Femur (tissue), 1 donor: ENCODE results near the gene PSMG3.
"Not testable (repeated sequence)": the region's sequence is repeated elsewhere in the genome, so short reads cannot be mapped to it uniquely, and the experiment has no call there.

ENCODE experiments used
- DNase-seq: peaks from one replicate; pipeline ENCODE4 v3.0.0-alpha.2; 2017

The PSMG3 gene

GRCh38 chr7:1596181-1597043, 26.6 kb upstream of the PSMG3 start:
- no peak for DNase-seq

- no peak for DNase-seq
Measured at GRCh38 chr7:1595636-1596035, 25.8 kb upstream of the PSMG3 start.

GRCh38 chr7:1595027-1595426, 25.2 kb upstream of the PSMG3 start:
- no peak for DNase-seq

DNA sequence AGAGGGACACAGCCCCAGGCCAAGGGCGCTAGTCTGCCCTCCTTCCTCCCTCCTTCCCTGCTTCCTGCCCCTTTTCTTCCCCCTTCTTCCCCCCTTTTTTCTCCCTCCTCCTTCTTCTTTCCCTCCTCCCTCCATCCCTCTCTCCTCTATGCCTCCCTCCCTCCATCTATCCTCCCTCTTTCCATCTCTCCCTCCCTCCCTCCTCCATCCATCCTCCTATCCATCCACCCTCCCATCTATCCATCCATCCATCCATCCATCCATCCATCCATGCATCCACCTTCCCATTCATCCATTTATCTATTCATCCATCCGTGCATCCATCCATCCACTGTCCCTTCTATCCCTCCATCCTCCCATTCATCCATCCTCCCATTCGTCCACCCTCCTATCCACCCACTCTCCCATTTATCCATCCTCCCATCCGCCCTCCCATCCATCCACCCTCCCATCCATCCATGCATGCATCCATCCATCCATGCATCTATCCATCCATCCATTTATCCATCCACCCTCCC, 24.1 kb upstream of the PSMG3 start:
- DNase-seq = no peak

GRCh38 chr7:1593091-1593866, 23.4 kb upstream of the PSMG3 start:
- no peak for DNase-seq

DNA sequence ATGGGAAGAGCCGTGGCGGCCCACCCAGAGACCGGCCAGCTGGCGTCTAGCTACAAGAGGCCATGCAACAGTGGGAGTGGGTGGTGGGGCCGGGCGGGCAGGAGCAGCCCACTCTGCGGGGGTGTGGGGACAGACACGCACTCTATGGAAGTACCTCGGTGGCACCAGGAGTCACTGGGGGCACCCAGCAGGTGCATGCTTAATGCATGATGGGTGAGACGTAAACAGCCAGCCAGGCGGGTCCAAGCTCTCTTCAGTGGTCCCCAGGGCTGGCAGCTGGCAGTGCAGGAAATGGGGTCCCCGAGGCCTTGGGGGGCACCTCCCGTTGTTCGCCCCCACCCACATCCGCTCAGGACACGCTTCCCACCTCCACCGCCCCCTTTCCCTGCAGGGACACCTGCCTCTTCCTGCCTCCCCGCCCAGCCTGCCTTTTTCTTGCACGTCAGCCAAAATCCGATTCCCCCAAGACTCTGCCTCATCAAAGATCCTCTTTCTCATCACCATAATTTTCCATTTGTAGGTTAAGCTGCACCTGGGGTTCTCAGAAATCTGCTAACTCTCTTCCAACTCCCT, 22.6 kb upstream of the PSMG3 start:
- DNase-seq = peak; percentile 34

- DNase-seq = no peak
Measured at GRCh38 chr7:1591876-1592275, 22.0 kb upstream of the PSMG3 start.

DNA sequence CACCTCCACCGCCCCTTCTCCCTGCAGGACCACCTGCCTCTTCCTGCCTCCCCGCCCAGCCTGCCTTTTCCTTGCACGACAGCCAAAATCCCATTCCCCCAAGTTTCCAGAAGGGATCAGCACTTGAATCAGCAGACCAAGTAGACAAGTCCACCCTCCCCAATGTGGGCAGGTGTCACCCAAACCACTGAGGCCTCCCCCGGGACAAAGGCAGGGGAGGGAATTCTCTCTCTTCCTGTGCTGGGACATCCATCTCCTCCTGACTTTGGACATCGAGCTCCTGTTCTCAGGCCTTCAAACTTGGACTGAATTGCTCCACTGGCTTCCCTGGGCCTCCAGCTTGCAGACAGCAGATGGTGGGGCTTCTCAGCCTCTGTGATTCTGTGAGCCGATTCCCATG, 21.6 kb upstream of the PSMG3 start:
- no peak for DNase-seq

- no peak for DNase-seq
Measured at GRCh38 chr7:1590887-1591286, 21.1 kb upstream of the PSMG3 start.

DNA sequence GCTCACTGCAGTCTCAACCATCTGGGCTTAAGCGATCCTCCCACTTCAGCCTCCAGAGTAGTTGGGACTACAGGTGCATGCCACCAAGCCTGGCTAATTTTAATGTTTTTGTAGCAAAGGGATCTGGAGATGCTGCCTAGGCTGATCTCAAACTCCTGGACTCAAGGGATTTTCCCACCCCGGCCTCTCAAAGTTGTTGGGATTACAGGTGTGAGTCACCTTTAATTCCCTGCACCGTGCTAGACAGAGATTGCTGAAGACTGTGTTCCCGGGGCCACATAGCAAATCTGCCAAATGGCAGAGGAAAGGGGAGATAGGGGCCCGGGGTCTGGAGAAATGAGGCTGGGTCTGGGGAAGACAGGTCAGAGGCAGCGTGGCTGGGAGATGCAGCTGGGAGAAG, 20.6 kb upstream of the PSMG3 start:
- DNase-seq = no peak

DNA sequence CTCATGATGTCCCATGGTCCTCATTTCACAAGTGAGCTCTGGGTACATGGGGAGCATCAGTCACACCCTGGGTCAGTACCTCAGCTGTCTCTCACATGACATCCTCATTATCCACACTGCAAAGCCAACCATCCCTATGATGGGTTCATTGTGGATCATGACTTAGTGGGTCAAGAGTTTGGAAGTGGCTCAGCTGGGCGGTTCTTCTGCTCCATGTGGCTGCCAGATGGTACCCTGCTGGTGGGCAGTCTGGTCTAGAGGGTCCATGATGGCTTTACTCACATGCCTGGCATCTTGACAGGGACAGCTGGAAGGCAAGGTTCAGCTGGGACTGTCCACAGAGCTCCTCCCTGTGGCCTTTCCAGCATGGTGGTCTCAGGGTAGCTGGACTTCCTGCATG, 19.1 kb upstream of the PSMG3 start:
- DNase-seq = no peak

DNA sequence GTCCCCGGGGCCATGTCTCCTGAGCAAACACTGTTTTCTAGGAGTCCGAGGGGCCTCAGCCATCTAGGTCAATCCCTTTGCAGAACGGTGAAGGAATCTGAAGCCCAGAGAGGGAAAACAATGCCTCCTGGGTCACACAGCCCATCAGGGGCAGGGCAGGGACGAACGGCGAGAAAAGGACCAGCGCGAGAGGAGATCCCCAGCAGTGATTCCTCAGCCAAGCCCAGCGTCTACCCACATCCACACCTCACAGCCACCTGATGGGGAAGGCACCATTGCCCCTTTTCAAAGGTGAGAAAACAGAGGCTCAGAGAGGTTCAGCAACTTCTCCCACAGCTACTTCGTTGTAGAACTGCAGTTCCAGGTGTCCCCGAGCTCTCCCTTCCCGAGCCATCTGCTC, 17.9 kb upstream of the PSMG3 start:
- no peak for DNase-seq

- DNase-seq = no peak
Measured at GRCh38 chr7:1586827-1587705, 17.2 kb upstream of the PSMG3 start.

GRCh38 chr7:1586126-1586826, 16.4 kb upstream of the PSMG3 start:
- DNase-seq = no peak

DNA sequence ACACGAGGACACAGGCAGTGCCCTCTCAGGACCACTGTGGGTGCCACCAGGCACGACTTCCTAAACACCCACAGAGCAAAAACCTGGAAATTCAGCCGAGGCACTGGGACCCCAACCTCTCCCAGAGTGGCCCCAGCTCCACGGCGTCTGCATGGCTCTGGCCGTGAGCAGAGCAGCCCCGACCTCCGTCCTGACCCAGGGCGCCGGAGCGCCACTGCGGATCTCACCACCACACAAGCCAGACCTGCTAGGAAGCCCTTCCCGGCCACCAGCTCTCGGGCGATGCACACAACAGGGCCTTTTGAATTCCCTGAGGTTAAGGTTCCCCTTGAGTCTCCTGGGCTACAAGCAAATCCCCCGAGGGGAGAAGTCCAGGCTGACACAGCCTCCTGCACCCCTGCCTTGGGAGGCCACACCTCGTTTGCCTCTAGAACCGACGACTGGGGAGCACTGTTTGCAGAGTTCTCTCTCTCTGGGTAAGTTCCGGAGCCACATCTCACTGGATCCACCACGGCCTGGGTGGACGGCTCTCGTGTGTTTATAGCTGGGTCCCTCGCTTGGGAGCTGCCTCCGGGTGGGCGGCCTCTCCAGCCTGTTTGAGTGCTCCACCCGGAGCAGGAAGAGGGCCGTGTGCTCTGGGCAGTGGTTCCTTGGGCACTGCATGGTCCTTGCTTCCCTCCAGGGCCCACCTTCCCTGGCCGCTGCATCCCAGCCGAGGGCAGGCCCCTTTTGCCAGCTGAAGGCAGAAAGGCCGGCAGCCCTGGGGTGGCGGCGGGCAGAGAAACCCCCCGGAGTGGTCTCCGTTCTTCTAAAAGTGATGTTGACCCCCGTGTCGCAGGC, 15.5 kb upstream of the PSMG3 start:
- DNase-seq = no peak

DNA sequence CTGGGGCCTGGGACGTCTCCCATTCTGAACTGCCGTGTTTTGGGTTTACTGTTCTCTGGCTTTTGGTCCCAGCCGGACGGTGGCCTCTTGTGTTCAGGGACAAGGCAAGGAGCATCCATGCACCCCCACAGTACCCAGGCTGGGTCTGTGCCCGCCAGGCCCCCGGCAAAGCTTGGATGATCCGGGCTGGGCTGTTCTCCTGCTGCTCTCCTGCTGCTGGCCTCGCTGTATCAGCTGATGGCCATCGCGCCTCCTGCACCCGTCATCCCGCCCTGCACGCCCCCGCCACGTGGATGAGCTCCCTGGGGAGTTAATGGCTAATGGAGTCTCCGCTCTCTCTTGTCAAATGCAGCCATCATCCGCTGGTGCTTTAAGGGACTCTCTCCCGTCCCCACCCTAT, 14.9 kb upstream of the PSMG3 start:
- no peak for DNase-seq

GRCh38 chr7:1583241-1583930, 13.6 kb upstream of the PSMG3 start:
- DNase-seq = not testable (repeated sequence)

DNA sequence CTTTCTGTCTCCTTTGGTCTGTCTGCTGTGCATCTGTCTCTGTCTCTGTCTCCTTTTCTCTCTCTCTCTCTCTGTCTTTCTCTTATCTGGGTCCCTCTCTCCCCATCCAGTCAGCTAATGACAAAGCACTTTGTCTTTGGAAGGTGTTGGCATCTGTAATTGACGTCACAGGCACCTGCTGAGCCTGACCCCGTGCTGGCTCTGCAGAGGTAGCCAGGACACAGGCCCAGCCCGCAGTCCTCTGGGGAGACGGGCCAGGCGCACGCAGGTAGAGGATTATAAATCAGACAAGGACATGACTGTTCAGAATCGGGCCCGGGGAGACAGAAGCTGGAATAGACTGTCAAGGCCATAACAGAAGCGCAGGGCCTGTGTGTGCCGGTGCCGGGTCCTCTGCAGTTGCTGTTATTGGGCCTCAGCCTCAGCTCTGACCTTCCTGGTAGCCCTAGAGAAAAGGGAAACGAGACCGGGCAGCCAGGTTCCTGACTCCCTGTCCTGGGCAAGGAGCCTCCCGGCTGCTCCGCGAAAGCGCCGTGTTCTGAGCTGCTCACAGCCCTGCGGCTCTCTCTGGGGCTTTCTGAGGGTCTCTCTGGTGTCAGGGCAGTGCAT, 10.7 kb upstream of the PSMG3 start:
- no peak for DNase-seq

DNA sequence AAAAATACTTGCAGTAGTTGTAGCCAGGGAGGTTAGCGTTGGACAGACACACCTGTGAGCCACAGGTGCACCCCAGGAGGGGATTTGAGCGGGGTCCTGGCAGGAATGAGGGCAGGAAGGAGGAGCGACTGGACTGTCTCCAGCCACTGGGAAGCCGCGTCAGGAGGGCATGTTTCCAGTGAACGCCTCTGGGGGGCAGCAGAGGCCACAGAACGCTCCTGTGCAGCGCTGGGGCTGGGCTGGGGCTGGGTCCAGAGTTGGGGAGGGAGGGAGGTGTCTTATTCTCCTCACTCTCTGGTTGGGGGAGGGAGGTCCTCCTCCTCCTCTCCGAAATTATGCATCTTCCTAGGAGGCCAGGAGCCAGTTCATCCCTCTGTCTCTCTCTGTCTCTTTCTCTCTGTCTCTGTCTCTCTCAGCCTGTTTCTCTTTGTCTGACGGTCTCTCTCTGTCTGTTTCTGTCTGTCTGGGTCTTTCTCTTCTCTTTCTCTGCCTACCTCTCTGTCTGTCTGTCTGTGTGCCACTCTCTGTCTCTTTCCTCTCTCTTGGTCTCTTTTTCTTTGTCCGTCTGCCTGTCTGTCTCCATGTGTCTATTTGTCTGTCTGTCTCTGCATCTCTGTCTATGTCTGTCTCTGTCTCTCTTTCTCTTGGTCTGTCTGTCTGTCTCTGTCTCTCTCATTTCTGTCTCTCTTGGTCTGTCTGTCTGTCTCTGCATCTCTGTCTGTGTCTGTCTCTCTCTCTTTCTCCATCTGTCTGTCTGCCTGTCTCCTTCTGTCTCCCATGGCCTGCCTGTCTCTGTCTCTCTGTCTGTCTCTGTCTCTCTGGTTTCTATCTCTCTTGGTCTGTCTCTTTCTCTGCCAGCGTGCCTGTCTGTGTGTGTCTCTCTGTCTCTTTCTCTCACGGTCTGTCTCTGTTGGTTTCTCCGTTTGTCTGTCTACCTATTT, 9.9 kb upstream of the PSMG3 start:
- DNase-seq = peak; percentile 87
